Sigmoid colon (tissue), 4 donors: ENCODE measurements around the gene PPP2R5A.

Source experiments
- EP300 ChIP-seq, 4 donors: sonication (generic); formaldehyde crosslinking; IDR thresholded peaks; one replicate each; pipeline ENCODE4 v1.6.1; 2017; ENCODE audit warnings: antibody characterized with exemption in 4 of 4
- POLR2A ChIP-seq, 2 donors: fragments of 450-650 bp; IDR thresholded peaks; one replicate each; pipeline ENCODE4 v1.6.1; 2016; ENCODE audit warnings: antibody characterized with exemption in 2 of 2, mild to moderate bottlenecking in 2 of 2, moderate library complexity in 2 of 2
- TF ChIP-seq, protein P1 (sequence below), 4 experiments: fragments of 450-650 bp in 3 of 4; fragments of 200-600 bp in 1 of 4; IDR thresholded peaks; one replicate each; pipeline ENCODE4 v1.5.1; 2016 to 2019; ENCODE audit warnings: antibody characterized with exemption in 4 of 4, mild to moderate bottlenecking in 3 of 4, moderate library complexity in 2 of 4

- TF ChIP-seq, protein P1, sequence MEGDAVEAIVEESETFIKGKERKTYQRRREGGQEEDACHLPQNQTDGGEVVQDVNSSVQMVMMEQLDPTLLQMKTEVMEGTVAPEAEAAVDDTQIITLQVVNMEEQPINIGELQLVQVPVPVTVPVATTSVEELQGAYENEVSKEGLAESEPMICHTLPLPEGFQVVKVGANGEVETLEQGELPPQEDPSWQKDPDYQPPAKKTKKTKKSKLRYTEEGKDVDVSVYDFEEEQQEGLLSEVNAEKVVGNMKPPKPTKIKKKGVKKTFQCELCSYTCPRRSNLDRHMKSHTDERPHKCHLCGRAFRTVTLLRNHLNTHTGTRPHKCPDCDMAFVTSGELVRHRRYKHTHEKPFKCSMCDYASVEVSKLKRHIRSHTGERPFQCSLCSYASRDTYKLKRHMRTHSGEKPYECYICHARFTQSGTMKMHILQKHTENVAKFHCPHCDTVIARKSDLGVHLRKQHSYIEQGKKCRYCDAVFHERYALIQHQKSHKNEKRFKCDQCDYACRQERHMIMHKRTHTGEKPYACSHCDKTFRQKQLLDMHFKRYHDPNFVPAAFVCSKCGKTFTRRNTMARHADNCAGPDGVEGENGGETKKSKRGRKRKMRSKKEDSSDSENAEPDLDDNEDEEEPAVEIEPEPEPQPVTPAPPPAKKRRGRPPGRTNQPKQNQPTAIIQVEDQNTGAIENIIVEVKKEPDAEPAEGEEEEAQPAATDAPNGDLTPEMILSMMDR (IDR thresholded peaks at IDR 0.05): no peak
- TF ChIP-seq POLR2A (IDR thresholded peaks at IDR 0.05): no peak
- TF ChIP-seq EP300 (IDR thresholded peaks at IDR 0.05): no peak
Measured at GRCh38 chr1:212315907-212316306, 30.7 kb downstream of the PPP2R5A start.
